Measurements from ENCODE around the gene TBC1D8.
A peak's percentile ranks its signal among the peaks of the same experiment; 100 is the strongest.

Gene TBC1D8

GRCh38 chr2:100981011-100981410, 170.2 kb downstream of the TBC1D8 start:
- CTCF ChIA-PET: no interaction called here
- H3K27ac ChIP-seq: 0 out of 2 replicates have a peak overlapping the region, but pooled peaks have one; percentile 1
- TF ChIP-seq, protein P1, sequence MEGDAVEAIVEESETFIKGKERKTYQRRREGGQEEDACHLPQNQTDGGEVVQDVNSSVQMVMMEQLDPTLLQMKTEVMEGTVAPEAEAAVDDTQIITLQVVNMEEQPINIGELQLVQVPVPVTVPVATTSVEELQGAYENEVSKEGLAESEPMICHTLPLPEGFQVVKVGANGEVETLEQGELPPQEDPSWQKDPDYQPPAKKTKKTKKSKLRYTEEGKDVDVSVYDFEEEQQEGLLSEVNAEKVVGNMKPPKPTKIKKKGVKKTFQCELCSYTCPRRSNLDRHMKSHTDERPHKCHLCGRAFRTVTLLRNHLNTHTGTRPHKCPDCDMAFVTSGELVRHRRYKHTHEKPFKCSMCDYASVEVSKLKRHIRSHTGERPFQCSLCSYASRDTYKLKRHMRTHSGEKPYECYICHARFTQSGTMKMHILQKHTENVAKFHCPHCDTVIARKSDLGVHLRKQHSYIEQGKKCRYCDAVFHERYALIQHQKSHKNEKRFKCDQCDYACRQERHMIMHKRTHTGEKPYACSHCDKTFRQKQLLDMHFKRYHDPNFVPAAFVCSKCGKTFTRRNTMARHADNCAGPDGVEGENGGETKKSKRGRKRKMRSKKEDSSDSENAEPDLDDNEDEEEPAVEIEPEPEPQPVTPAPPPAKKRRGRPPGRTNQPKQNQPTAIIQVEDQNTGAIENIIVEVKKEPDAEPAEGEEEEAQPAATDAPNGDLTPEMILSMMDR (conservative IDR thresholded peaks at IDR 0.05; ENCODE audit: low read depth): no peak
- no peak for DNase-seq (ENCODE audit: low spot score)
- POLR2A ChIA-PET (ENCODE audit: low non-redundant PET): no interaction called here

GRCh38 chr2:100980046-100980445, 171.1 kb downstream of the TBC1D8 start:
- TF ChIP-seq, protein P1 (conservative IDR thresholded peaks at IDR 0.05; ENCODE audit: low read depth): no peak
- DNase-seq (ENCODE audit: low spot score): no peak
- H3K27ac ChIP-seq: 0 out of 2 replicates have a peak overlapping the region, but pooled peaks have one; percentile 1
- POLR2A ChIA-PET (ENCODE audit: low non-redundant PET): no interaction called here
- CTCF ChIA-PET: no interaction called here

DNA sequence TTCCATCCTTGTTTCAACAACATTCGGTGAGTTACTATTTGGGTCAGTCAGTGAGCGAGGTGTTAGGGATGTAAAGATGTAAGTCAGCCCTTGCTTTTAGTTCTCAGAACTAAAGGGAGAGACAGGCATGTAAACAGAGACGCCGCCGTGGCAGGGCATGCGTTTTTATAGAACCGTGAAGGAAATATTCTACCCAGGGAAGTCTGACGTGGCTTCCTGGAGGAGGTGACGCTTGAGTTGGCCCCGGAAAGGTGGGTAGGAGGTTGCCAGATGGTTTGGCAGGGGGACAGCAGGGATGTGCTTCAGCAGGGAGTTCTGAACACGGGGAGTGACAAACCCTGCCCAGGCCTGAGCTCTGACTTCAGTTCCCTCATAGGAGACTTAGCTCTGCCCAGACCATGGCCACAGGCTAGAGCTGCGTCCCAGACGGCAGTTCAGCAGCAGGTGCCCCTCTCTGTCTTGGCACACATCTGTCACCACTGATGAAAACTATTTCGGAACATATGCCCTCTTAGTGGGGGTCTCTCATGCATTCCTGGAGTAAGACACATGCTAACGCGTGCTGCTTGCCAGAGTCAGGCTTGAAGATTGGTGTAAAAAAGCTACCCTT, 172.5 kb downstream of the TBC1D8 start:
- DNase-seq (ENCODE audit: low spot score): no peak
- TF ChIP-seq, protein P1 (conservative IDR thresholded peaks at IDR 0.05; ENCODE audit: low read depth): no peak
- POLR2A ChIA-PET (ENCODE audit: low non-redundant PET): no interaction called here
- CTCF ChIA-PET: no interaction called here
- 0 out of 2 replicates have a peak overlapping the region, but pooled peaks have one; percentile 17 for H3K27ac ChIP-seq

GRCh38 chr2:100977511-100977910, 173.7 kb downstream of the TBC1D8 start:
- DNase-seq (ENCODE audit: low spot score): no peak
- ChIA-PET CTCF (interaction anchor here (0.6 kb wide), 1 partner anchor 641 kb away, joined by 4 read pairs; no protein-coding TSS in a partner anchor), POLR2A (ENCODE audit: low non-redundant PET) (no interaction called here)
- TF ChIP-seq, protein P1 (conservative IDR thresholded peaks at IDR 0.05; ENCODE audit: low read depth): no peak
- no peak overlapping the region for H3K27ac ChIP-seq

DNA sequence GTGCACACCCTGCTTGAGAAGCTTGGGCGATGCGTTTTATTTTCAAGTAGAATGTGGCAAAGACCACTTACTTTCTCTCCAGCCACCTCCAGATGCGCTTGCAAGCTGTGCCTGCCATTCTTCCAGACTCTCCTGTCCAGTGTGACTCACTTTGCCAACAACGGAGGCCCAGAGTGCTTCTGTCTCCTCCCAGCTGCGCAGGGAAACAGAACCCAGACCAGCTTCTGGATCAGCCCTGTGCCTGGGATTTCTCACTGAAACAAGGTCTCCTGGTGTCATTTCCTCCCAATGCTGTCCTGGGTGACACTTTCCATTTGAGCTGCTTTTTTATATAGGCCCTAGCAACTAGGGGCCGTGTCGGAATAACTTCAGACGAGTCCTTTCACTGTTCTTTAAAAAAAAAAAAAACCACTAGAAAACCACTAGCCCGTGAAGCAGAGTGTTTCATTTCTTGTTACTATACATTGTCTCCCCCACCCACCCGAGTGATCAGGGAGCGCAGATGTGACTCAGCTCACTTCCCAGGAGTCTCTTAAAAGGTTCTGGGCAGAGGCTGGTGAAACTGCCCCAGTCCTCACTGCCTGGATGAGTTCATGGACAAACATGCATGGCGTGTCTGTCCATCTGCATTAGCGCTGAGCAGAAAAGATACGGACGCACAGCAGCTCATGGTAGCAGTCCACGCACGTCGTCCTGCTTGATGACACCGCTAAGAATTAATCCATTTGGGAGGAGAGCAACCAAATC, 174.4 kb downstream of the TBC1D8 start:
- CTCF ChIA-PET: interaction anchor here (0.7 kb wide), 1 partner anchor 9 kb away, joined by 3 read pairs; no protein-coding TSS in a partner anchor
- POLR2A ChIA-PET (ENCODE audit: low non-redundant PET): no interaction called here
- DNase-seq (ENCODE audit: low spot score): no peak
- TF ChIP-seq, protein P1 (conservative IDR thresholded peaks at IDR 0.05; ENCODE audit: low read depth): no peak
- H3K27ac ChIP-seq: no peak overlapping the region

DNA sequence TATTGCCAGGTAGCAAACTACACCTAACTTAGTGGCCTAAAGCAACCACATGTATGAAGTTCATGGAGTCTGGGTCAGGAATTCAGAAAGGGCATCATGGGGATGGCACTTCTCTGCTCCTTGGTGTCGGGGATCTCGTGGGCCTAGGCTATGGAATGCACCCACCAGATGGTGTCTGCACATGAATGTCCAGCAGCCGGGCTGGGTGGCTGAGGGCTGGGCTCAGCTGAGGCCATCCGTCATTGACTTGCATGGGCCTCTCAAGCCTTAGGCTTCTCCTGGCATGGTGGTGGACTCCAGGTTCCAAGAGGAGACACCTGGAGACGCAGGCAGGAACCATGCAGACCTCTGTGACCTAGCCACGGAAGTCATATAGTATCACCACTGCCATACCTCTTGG, 175.1 kb downstream of the TBC1D8 start:
- CTCF ChIA-PET: no interaction called here
- DNase-seq (ENCODE audit: low spot score): no peak
- no peak overlapping the region for H3K27ac ChIP-seq
- TF ChIP-seq, protein P1 (conservative IDR thresholded peaks at IDR 0.05; ENCODE audit: low read depth): no peak
- POLR2A ChIA-PET (ENCODE audit: low non-redundant PET): no interaction called here
